HepG2 (cell line): ENCODE data around the gene GGT1. TPM values are rescaled to one million over a fixed set of nuclear protein-coding genes. Genes with fewer than 3 reads are reported as not detected.
A peak's percentile ranks its signal among the peaks of the same experiment; 100 is the strongest.
"Not testable (repeated sequence)": the region's sequence is repeated elsewhere in the genome, so short reads cannot be mapped to it uniquely, and the experiment has no call there.

Source experiments
- ATAC-seq: fragments of 200-7000 bp; cut with Tn5 transposase; 3 replicates; pipeline ENCODE4 v1.9.1; 2020; ENCODE audit warnings: mild to moderate bottlenecking, moderate library complexity
- BruUV-seq: library from RNA; stranded (reverse); fragments of 400-500 nt; replicated peaks from 2 replicates; lab custom pipeline; 2021; lab: Mats Ljungman, UMichigan
- CTCF ChIA-PET: fragments of 300-600 bp; formaldehyde crosslinking; extraction: SDS; loops from one replicate; lab custom pipeline; 2021; ENCODE audit warnings: low total read pairs, inconsistent platforms, low intra/inter-chr PET ratio; lab: Yijun Ruan, JAX
- POLR2A ChIA-PET: fragments of 350-600 bp; sonication (Branson Sonifier 250); formaldehyde crosslinking; loops from one replicate; lab custom pipeline; 2020; ENCODE audit warnings: antibody characterized with exemption, inconsistent platforms; lab: Yijun Ruan, JAX
- DNase-seq: peaks from one replicate; pipeline ENCODE4 v3.0.0-alpha.2; 2015; ENCODE audit warnings: low spot score
- FAIRE-seq: peaks from 3 replicates; lab custom pipeline; 2011; peaks lifted over from hg19 to GRCh38; lab: Jason Lieb, UNC
- H2AFZ ChIP-seq: one replicate; pipeline ENCODE4 v1.6.1; 2011; ENCODE audit warnings: low read length, inconsistent platforms
- H3K27ac ChIP-seq: fragments of 300-600 bp; 3 replicates; pipeline ENCODE4 v1.8.0; 2011; ENCODE audit warnings: mixed run types, mild to moderate bottlenecking, mixed read lengths, low read length, inconsistent platforms; ENCODE audit not compliant: insufficient read depth; ENCODE audit errors: extremely low read length
- H3K27me3 ChIP-seq, 2 experiments: fragments of 200-600 bp in 1 of 2; 2 replicates in 1 of 2; 3 replicates in 1 of 2; pipeline versions ENCODE4 v1.6.0 to v1.8.0; 2011; ENCODE audit warnings: low read length in 2 of 2, mild to moderate bottlenecking in 2 of 2, moderate library complexity in 2 of 2, inconsistent platforms in 1 of 2; ENCODE audit not compliant: insufficient read depth in 2 of 2, control insufficient read depth in 1 of 2
- H3K36me3 ChIP-seq, 2 experiments: fragments of 200-600 bp in 1 of 2; replicated peaks in 1 of 2; 2 replicates in 1 of 2; 3 replicates in 1 of 2; pipeline versions ENCODE4 v1.5.1 to v1.8.0; 2011; ENCODE audit warnings: low read length in 2 of 2, inconsistent platforms in 1 of 2; ENCODE audit not compliant: insufficient read depth in 2 of 2, control insufficient read depth in 1 of 2
- H3K4me1 ChIP-seq: 2 replicates; pipeline ENCODE4 v1.5.1; 2012; ENCODE audit warnings: low read length, inconsistent platforms; ENCODE audit not compliant: insufficient read depth
- H3K4me2 ChIP-seq: 2 replicates; pipeline ENCODE4 v1.6.0; 2011; ENCODE audit warnings: low read depth, low read length, inconsistent platforms
- H3K4me3 ChIP-seq, 3 experiments: fragments of 200-600 bp in 1 of 3; sonication (generic), shearing (Covaris generic) in 1 of 3; replicated peaks in 1 of 3; 2 replicates each; pipeline ENCODE4 v1.5.1; 2011 to 2016; ENCODE audit warnings: low read length in 3 of 3, inconsistent platforms in 2 of 3, low read depth in 2 of 3, mild to moderate bottlenecking in 2 of 3, control low read depth in 1 of 3, mixed read lengths in 1 of 3; ENCODE audit not compliant: insufficient read depth in 1 of 3
- H3K79me2 ChIP-seq: one replicate; pipeline ENCODE4 v1.6.1; 2011; ENCODE audit warnings: low read length, inconsistent platforms; ENCODE audit not compliant: insufficient read depth
- H3K9ac ChIP-seq: 2 replicates; pipeline ENCODE4 v1.6.0; 2011; ENCODE audit warnings: mild to moderate bottlenecking, low read depth, low read length, inconsistent platforms; ENCODE audit not compliant: insufficient read depth
- H3K9me3 ChIP-seq: 2 replicates; pipeline ENCODE4 v1.5.1; 2012; ENCODE audit warnings: mild to moderate bottlenecking, low read length
- H4K20me1 ChIP-seq: 2 replicates; pipeline ENCODE4 v1.6.0; 2011; ENCODE audit warnings: inconsistent platforms, mild to moderate bottlenecking, low read length, moderate library complexity; ENCODE audit not compliant: insufficient read depth
- FOXP4 ChIP-seq: sonication (generic); formaldehyde crosslinking; IDR thresholded peaks from 2 replicates; pipeline ENCODE4 v1.4.0; 2020; ENCODE audit warnings: missing genetic modification reagents
- HDAC2 ChIP-seq: sonication (generic); formaldehyde crosslinking; IDR thresholded peaks from 2 replicates; pipeline ENCODE4 v1.4.0; 2020; ENCODE audit warnings: missing genetic modification reagents
- HNF4A ChIP-seq: sonication (generic); formaldehyde crosslinking; IDR thresholded peaks from 2 replicates; pipeline ENCODE4 v1.4.0; 2020; ENCODE audit warnings: missing genetic modification reagents
- HOXA3 ChIP-seq: sonication (generic); formaldehyde crosslinking; IDR thresholded peaks from 2 replicates; pipeline ENCODE4 v1.5.0; 2020; ENCODE audit warnings: missing genetic modification reagents
- PATZ1 ChIP-seq: sonication (generic); formaldehyde crosslinking; IDR thresholded peaks from 2 replicates; pipeline ENCODE4 v1.4.0; 2020; ENCODE audit warnings: missing genetic modification reagents
- PAXIP1 ChIP-seq: sonication (generic); formaldehyde crosslinking; conservative IDR thresholded peaks from 2 replicates; pipeline ENCODE4 v1.4.0; 2020; ENCODE audit warnings: mild to moderate bottlenecking, missing genetic modification reagents, moderate library complexity
- SALL1 ChIP-seq: sonication (generic); formaldehyde crosslinking; IDR thresholded peaks from 2 replicates; pipeline ENCODE4 v1.8.0; 2022; ENCODE audit warnings: mild to moderate bottlenecking, missing genetic modification reagents
- SAP130 ChIP-seq: IDR thresholded peaks from 2 replicates; pipeline ENCODE4 v1.6.1; 2016; ENCODE audit warnings: low read depth
- ZNF362 ChIP-seq: sonication (generic); formaldehyde crosslinking; IDR thresholded peaks from 2 replicates; pipeline ENCODE4 v1.4.0; 2020; ENCODE audit warnings: missing genetic modification reagents, mild to moderate bottlenecking, borderline replicate concordance
- ZNF687 ChIP-seq: sonication (generic); formaldehyde crosslinking; IDR thresholded peaks from 2 replicates; pipeline ENCODE4 v1.5.1; 2020; ENCODE audit warnings: mild to moderate bottlenecking, missing genetic modification reagents, moderate library complexity
- WGBS: methylation state at CpG from one replicate; pipeline ENCODE4 v1.1.6; 2017; ENCODE audit warnings: low lambda C conversion rate; 5-methylcytosine and 5-hydroxymethylcytosine counted together
- in situ Hi-C: cut with HindIII; loops from 2 replicates; pipeline ENCODE4 v1.10.0; 2017; ENCODE audit warnings: low pct_unique_long_range_greater_than_20kb; ENCODE audit not compliant: extremely low pct_ligation_motif_present
- intact Hi-C: fragments of 100-400 bp; cut with micrococcal nuclease; formaldehyde crosslinking; loops from one replicate; pipeline ENCODE4 v1.10.0; 2022; ENCODE audit not compliant: unreplicated experiment
- polyA plus RNA-seq, 8 experiments: library from polyadenylated mRNA; depleted of rRNA in 3 of 8; stranded (reverse) in 7 of 8; unstranded in 1 of 8; fragments of >200 nt; fragmentation: Illumina TruSeq in 4 of 8; extraction: Trizol in 4 of 8; gene quantifications; 2 replicates each; pipeline versions ENCODE4 v1.2.1 to v1.2.3, GENCODE V29; 2011 to 2016; ENCODE audit warnings: low read depth in 4 of 8, missing spikeins in 1 of 8, mixed read lengths in 1 of 8; ENCODE audit not compliant: insufficient read depth in 1 of 8
- total RNA-seq, 5 experiments: library from RNA; depleted of rRNA; stranded (reverse); fragments of >200 nt; fragmentation: Illumina TruSeq; extraction: Trizol; gene quantifications; 2 replicates each; pipeline ENCODE4 v1.2.3, GENCODE V29; 2016; ENCODE audit warnings: low read depth in 1 of 5

GGT1 gene
- total and polyA plus RNA-seq, 2 of the 13 experiments (the other 11 are each of a cell fraction or from before 2014, with no cell fraction given) = 29.9 to 103 TPM

- peak; percentile 41 for DNase-seq
- H3K4me3 ChIP-seq, H4K20me1 ChIP-seq, CTCF ChIA-PET, H3K27ac ChIP-seq, H3K79me2 ChIP-seq, H2AFZ ChIP-seq, FAIRE-seq, H3K9me3 ChIP-seq, H3K36me3 ChIP-seq, POLR2A ChIA-PET, H3K27me3 ChIP-seq, H3K9ac ChIP-seq, H3K4me2 ChIP-seq, in situ Hi-C loops, intact Hi-C loops, ATAC-seq, BruUV-seq: not testable (repeated sequence)
- 15% methylated on average over 2 of the region's 2 CpGs for WGBS
- peaks cover 14% of the 10 kb centered on the region for H3K4me1 ChIP-seq
- TF ChIP-seq SALL1 (CRISPR knock-in tag) = 0 out of 2 replicates have a peak, but pooled peaks have one; percentile 16
- peak; percentile 50 for TF ChIP-seq ZNF687 (CRISPR knock-in tag)
- TF ChIP-seq HNF4A = peak; percentile 30; the same call in 1 of the 2 replicates
- TF ChIP-seq PATZ1 (CRISPR knock-in tag) = 0 out of 2 replicates have a peak, but pooled peaks have one; percentile 11
- TF ChIP-seq FOXP4 (CRISPR knock-in tag) = 0 out of 2 replicates have a peak, but pooled peaks have one; percentile 25
- TF ChIP-seq HOXA3 (CRISPR knock-in tag) = 0 out of 2 replicates have a peak, but pooled peaks have one; percentile 25
- TF ChIP-seq SAP130 (CRISPR knock-in tag) = peak; percentile 40; the same call in 1 of the 2 replicates
- TF ChIP-seq ZNF362 (CRISPR knock-in tag) = peak; percentile 85; the same call in 1 of the 2 replicates
- TF ChIP-seq PAXIP1 (CRISPR knock-in tag) = peak; percentile 50
- peak; percentile 33; the same call in 1 of the 2 replicates for TF ChIP-seq HDAC2
Observed at GRCh38 chr22:24622596-24622995, 19.6 kb downstream of the GGT1 start.
